ENCODE results near the gene USP24. TPM values are rescaled to one million over a fixed set of nuclear protein-coding genes. Genes with fewer than 3 reads are reported as not detected.

The USP24 gene
- total RNA-seq, 1 experiment from 2014 or later: 40.9 TPM

GRCh38 chr1:55213151-55213884 is 1.8 kb downstream of the USP24 start:
- ChIA-PET CTCF (interaction anchor here (1.8 kb wide), 1 partner anchor 70 kb away, joined by 7 read pairs; no protein-coding TSS in a partner anchor), POLR2A (no interaction called here)
- Mint-ChIP-seq H3K27ac (peak overlapping the region; percentile 89), H3K4me1 (peaks cover 68% of the 10 kb centered on the region), H3K27me3 (ENCODE audit: low read depth) (peaks cover 3% of the 10 kb centered on the region; the same call in 1 of the 2 replicates), H3K9me3 (no peaks in the 10 kb centered on the region), H3K4me3 (peak overlapping the region; percentile 86), H3K36me3 (no peaks in the 10 kb centered on the region)
- TF ChIP-seq, protein P1, sequence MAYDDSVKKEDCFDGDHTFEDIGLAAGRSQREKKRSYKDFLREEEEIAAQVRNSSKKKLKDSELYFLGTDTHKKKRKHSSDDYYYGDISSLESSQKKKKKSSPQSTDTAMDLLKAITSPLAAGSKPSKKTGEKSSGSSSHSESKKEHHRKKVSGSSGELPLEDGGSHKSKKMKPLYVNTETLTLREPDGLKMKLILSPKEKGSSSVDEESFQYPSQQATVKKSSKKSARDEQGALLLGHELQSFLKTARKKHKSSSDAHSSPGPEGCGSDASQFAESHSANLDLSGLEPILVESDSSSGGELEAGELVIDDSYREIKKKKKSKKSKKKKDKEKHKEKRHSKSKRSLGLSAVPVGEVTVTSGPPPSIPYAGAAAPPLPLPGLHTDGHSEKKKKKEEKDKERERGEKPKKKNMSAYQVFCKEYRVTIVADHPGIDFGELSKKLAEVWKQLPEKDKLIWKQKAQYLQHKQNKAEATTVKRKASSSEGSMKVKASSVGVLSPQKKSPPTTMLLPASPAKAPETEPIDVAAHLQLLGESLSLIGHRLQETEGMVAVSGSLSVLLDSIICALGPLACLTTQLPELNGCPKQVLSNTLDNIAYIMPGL (CRISPR knock-in tag; IDR thresholded peaks at IDR 0.05): no peak
- TF ChIP-seq GTF2I (CRISPR knock-in tag; conservative IDR thresholded peaks at IDR 0.05) (no peak), SOX15 (CRISPR knock-in tag; IDR thresholded peaks at IDR 0.05) (no peak), E2F4 (CRISPR knock-in tag; IDR thresholded peaks at IDR 0.05; ENCODE audit: borderline replicate concordance, low read depth) (no peak), IRF1 (CRISPR knock-in tag; IDR thresholded peaks at IDR 0.05) (no peak), NFYB (CRISPR knock-in tag; conservative IDR thresholded peaks at IDR 0.05; ENCODE audit: low read depth) (no peak), CBFB (CRISPR knock-in tag; IDR thresholded peaks at IDR 0.05; ENCODE audit: low read depth) (no peak), CREM (CRISPR knock-in tag; IDR thresholded peaks at IDR 0.05) (no peak), OVOL2 (CRISPR knock-in tag; IDR thresholded peaks at IDR 0.05; ENCODE audit: borderline replicate concordance) (no peak), TCF7 (CRISPR knock-in tag; IDR thresholded peaks at IDR 0.05; ENCODE audit: low read depth) (no peak), NFE2L1 (CRISPR knock-in tag; IDR thresholded peaks at IDR 0.05) (no peak), HMGA2 (CRISPR knock-in tag; IDR thresholded peaks at IDR 0.05) (no peak), ZNF219 (CRISPR knock-in tag; IDR thresholded peaks at IDR 0.05; ENCODE audit: borderline replicate concordance) (no peak), SMAD3 (CRISPR knock-in tag; IDR thresholded peaks at IDR 0.05; ENCODE audit: borderline replicate concordance) (no peak), MXD4 (CRISPR knock-in tag; IDR thresholded peaks at IDR 0.05; ENCODE audit: borderline replicate concordance) (no peak), PRRX2 (CRISPR knock-in tag; IDR thresholded peaks at IDR 0.05) (no peak)
- TF ChIP-seq, protein P2, sequence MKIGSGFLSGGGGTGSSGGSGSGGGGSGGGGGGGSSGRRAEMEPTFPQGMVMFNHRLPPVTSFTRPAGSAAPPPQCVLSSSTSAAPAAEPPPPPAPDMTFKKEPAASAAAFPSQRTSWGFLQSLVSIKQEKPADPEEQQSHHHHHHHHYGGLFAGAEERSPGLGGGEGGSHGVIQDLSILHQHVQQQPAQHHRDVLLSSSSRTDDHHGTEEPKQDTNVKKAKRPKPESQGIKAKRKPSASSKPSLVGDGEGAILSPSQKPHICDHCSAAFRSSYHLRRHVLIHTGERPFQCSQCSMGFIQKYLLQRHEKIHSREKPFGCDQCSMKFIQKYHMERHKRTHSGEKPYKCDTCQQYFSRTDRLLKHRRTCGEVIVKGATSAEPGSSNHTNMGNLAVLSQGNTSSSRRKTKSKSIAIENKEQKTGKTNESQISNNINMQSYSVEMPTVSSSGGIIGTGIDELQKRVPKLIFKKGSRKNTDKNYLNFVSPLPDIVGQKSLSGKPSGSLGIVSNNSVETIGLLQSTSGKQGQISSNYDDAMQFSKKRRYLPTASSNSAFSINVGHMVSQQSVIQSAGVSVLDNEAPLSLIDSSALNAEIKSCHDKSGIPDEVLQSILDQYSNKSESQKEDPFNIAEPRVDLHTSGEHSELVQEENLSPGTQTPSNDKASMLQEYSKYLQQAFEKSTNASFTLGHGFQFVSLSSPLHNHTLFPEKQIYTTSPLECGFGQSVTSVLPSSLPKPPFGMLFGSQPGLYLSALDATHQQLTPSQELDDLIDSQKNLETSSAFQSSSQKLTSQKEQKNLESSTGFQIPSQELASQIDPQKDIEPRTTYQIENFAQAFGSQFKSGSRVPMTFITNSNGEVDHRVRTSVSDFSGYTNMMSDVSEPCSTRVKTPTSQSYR (CRISPR knock-in tag; IDR thresholded peaks at IDR 0.05): no peak
- TF ChIP-seq, protein P3, sequence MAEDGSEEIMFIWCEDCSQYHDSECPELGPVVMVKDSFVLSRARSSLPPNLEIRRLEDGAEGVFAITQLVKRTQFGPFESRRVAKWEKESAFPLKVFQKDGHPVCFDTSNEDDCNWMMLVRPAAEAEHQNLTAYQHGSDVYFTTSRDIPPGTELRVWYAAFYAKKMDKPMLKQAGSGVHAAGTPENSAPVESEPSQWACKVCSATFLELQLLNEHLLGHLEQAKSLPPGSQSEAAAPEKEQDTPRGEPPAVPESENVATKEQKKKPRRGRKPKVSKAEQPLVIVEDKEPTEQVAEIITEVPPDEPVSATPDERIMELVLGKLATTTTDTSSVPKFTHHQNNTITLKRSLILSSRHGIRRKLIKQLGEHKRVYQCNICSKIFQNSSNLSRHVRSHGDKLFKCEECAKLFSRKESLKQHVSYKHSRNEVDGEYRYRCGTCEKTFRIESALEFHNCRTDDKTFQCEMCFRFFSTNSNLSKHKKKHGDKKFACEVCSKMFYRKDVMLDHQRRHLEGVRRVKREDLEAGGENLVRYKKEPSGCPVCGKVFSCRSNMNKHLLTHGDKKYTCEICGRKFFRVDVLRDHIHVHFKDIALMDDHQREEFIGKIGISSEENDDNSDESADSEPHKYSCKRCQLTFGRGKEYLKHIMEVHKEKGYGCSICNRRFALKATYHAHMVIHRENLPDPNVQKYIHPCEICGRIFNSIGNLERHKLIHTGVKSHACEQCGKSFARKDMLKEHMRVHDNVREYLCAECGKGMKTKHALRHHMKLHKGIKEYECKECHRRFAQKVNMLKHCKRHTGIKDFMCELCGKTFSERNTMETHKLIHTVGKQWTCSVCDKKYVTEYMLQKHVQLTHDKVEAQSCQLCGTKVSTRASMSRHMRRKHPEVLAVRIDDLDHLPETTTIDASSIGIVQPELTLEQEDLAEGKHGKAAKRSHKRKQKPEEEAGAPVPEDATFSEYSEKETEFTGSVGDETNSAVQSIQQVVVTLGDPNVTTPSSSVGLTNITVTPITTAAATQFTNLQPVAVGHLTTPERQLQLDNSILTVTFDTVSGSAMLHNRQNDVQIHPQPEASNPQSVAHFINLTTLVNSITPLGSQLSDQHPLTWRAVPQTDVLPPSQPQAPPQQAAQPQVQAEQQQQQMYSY (CRISPR knock-in tag; IDR thresholded peaks at IDR 0.05): no peak
- peak; percentile 4 for ATAC-seq
- DNase-seq (ENCODE audit: low spot score): no peak
